ENCODE measurements around the gene SERPINE2.

SERPINE2 gene

DNA sequence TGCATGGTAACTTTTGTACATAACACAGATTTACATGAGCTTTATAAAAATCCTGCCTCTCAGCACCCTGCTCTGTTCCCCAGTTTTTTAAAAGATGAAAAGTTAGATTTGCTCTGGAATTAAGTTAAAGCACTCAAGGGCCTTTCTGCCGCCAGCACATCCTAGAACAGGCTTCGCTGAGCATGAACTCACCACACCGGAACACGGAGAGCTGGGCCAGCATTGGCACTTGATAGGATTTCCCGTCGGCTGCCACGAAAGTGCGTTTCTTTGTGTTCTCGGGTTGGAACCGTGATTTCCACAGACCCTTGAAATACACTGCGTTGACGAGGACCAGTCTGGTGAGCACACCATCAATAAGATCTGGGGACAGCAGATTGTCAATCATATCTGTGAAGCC is 47.5 kb downstream of the SERPINE2 start:
- H3K4me3 ChIP-seq (ENCODE audit: insufficient read depth, low read length, poor library complexity, severe bottlenecking), result no peak overlapping the region
- H3K9me2 ChIP-seq (replicated peaks; ENCODE audit: insufficient read depth, low read length), result no peaks in the 10 kb centered on the region
- no peak overlapping the region for H3K9ac ChIP-seq (ENCODE audit: low read length)
- H3K9me3 ChIP-seq (ENCODE audit: insufficient read depth, low read length), result no peaks in the 10 kb centered on the region
- no peak overlapping the region for H3K4me2 ChIP-seq (ENCODE audit: low read depth, low read length, poor library complexity, severe bottlenecking)
- TF ChIP-seq, protein P1, sequence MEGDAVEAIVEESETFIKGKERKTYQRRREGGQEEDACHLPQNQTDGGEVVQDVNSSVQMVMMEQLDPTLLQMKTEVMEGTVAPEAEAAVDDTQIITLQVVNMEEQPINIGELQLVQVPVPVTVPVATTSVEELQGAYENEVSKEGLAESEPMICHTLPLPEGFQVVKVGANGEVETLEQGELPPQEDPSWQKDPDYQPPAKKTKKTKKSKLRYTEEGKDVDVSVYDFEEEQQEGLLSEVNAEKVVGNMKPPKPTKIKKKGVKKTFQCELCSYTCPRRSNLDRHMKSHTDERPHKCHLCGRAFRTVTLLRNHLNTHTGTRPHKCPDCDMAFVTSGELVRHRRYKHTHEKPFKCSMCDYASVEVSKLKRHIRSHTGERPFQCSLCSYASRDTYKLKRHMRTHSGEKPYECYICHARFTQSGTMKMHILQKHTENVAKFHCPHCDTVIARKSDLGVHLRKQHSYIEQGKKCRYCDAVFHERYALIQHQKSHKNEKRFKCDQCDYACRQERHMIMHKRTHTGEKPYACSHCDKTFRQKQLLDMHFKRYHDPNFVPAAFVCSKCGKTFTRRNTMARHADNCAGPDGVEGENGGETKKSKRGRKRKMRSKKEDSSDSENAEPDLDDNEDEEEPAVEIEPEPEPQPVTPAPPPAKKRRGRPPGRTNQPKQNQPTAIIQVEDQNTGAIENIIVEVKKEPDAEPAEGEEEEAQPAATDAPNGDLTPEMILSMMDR (IDR thresholded peaks at IDR 0.05; ENCODE audit: insufficient read depth, low read length, poor library complexity, severe bottlenecking), result no peak
- no peak for TF ChIP-seq EZH2phosphoT487 (conservative IDR thresholded peaks at IDR 0.05; ENCODE audit: low read length)
- H4K20me1 ChIP-seq (ENCODE audit: low read depth, low read length), result no peaks in the 10 kb centered on the region
- H3K27ac ChIP-seq (ENCODE audit: low read depth, low read length), result no peak overlapping the region
- H3K27me3 ChIP-seq (ENCODE audit: low read length), result 0 out of 2 replicates have a peak, but pooled peaks cover 4% of the 10 kb centered on the region
- no peaks in the 10 kb centered on the region for H3K36me3 ChIP-seq (ENCODE audit: low read length)
- H3K79me2 ChIP-seq (ENCODE audit: insufficient read depth, low read length), result no peaks in the 10 kb centered on the region
- no peak overlapping the region for H2AFZ ChIP-seq (ENCODE audit: low read depth, low read length, severe bottlenecking)
- H3F3A ChIP-seq (ENCODE audit: insufficient read depth), result no peaks in the 10 kb centered on the region

DNA sequence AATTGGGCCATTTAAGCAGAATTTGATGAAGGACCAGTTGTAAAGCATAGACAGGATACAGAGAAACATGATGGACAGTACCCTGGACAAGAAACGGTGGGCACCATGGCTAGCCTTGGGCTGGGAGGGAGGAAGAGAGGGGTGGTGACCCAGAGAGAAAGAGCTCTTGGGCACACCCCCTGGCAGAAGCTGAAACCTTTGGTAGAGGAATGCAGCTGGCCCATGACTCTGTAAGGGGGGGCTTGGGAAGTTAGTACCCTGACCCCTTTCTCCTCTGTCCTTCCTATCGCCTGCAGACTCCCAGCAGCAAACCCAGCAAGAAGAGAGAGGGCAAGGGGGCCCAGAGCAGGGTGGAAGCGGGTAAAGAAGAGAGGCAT is 49.2 kb downstream of the SERPINE2 start:
- H3F3A ChIP-seq (ENCODE audit: insufficient read depth), result no peaks in the 10 kb centered on the region
- H4K20me1 ChIP-seq (ENCODE audit: low read depth, low read length), result no peaks in the 10 kb centered on the region
- H3K27me3 ChIP-seq (ENCODE audit: low read length), result 0 out of 2 replicates have a peak, but pooled peaks cover 5% of the 10 kb centered on the region
- no peaks in the 10 kb centered on the region for H3K9me3 ChIP-seq (ENCODE audit: insufficient read depth, low read length)
- H3K9ac ChIP-seq (ENCODE audit: low read length), result no peak overlapping the region
- H2AFZ ChIP-seq (ENCODE audit: low read depth, low read length, severe bottlenecking), result no peak overlapping the region
- no peaks in the 10 kb centered on the region for H3K79me2 ChIP-seq (ENCODE audit: insufficient read depth, low read length)
- H3K36me3 ChIP-seq (ENCODE audit: low read length), result no peaks in the 10 kb centered on the region
- H3K4me2 ChIP-seq (ENCODE audit: low read depth, low read length, poor library complexity, severe bottlenecking), result no peak overlapping the region
- no peaks in the 10 kb centered on the region for H3K9me2 ChIP-seq (replicated peaks; ENCODE audit: insufficient read depth, low read length)
- H3K27ac ChIP-seq (ENCODE audit: low read depth, low read length), result no peak overlapping the region
- no peak for TF ChIP-seq EZH2phosphoT487 (conservative IDR thresholded peaks at IDR 0.05; ENCODE audit: low read length)
- TF ChIP-seq, protein P1 (IDR thresholded peaks at IDR 0.05; ENCODE audit: insufficient read depth, low read length, poor library complexity, severe bottlenecking), result no peak
- no peak overlapping the region for H3K4me3 ChIP-seq (ENCODE audit: insufficient read depth, low read length, poor library complexity, severe bottlenecking)

DNA sequence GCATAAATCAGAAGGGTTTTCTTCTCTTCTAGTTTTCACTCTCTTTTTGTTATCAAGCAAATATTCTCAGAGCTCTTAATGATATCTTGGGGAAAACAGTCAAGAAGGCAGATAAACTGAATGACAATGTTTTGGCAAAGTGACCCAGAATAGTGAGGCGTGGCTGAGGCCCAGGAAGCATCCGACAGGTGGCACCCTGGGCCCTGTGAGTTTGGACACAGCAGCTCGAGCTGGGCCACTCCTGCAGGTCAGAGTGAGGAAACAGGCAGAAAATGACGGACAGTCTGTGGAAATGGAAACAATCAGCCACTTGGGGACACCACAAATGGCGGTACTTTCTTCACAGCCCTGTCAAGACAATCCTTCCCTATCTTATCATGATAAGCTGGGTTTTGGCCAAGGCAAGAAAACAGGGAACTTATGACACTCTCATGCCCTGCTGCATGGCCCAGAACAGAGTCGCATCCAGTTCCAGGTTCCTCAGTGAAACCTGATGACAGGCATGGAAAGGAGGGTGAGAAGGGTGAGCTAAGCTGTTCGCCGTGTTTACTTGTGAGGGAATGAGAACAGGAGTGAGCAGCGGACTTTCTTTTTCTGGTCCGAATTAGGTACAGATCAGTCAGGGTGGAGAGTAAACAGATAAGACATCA is 49.8 kb downstream of the SERPINE2 start:
- H3F3A ChIP-seq (ENCODE audit: insufficient read depth), result no peaks in the 10 kb centered on the region
- no peak for TF ChIP-seq EZH2phosphoT487 (conservative IDR thresholded peaks at IDR 0.05; ENCODE audit: low read length)
- TF ChIP-seq, protein P1 (IDR thresholded peaks at IDR 0.05; ENCODE audit: insufficient read depth, low read length, poor library complexity, severe bottlenecking), result peak; percentile 26
- no peaks in the 10 kb centered on the region for H3K79me2 ChIP-seq (ENCODE audit: insufficient read depth, low read length)
- H3K27ac ChIP-seq (ENCODE audit: low read depth, low read length), result no peak overlapping the region
- H4K20me1 ChIP-seq (ENCODE audit: low read depth, low read length), result no peaks in the 10 kb centered on the region
- H3K4me3 ChIP-seq (ENCODE audit: insufficient read depth, low read length, poor library complexity, severe bottlenecking), result no peak overlapping the region
- H3K27me3 ChIP-seq (ENCODE audit: low read length), result 0 out of 2 replicates have a peak, but pooled peaks cover 5% of the 10 kb centered on the region
- H3K9ac ChIP-seq (ENCODE audit: low read length), result no peak overlapping the region
- H3K9me3 ChIP-seq (ENCODE audit: insufficient read depth, low read length), result no peaks in the 10 kb centered on the region
- no peak overlapping the region for H2AFZ ChIP-seq (ENCODE audit: low read depth, low read length, severe bottlenecking)
- no peaks in the 10 kb centered on the region for H3K9me2 ChIP-seq (replicated peaks; ENCODE audit: insufficient read depth, low read length)
- H3K4me2 ChIP-seq (ENCODE audit: low read depth, low read length, poor library complexity, severe bottlenecking), result no peak overlapping the region
- H3K36me3 ChIP-seq (ENCODE audit: low read length), result no peaks in the 10 kb centered on the region

All from SU-DHL-6 (cell line).